ENCODE results near the gene PPP5C.

GRCh38 chr19:46380690-46381089 is 33.8 kb downstream of the PPP5C start:
- TF ChIP-seq EZH2 (IDR thresholded peaks at IDR 0.05; ENCODE audit: low read depth): no peak
- no peak for TF ChIP-seq CTCF (conservative IDR thresholded peaks at IDR 0.05)
